ENCODE measurements around the gene TRIM71. TPM values are rescaled to one million over a fixed set of nuclear protein-coding genes. Genes with fewer than 3 reads are reported as not detected.

The TRIM71 gene
- total and polyA plus RNA-seq, 12 donors = 0.07 TPM; not detected in 11

- H3K27ac ChIP-seq = no peak overlapping the region
These were observed 17.2 kb downstream of the TRIM71 start for GRCh38 chr3:32835049-32835371.

GRCh38 chr3:32835961-32836360, 18.2 kb downstream of the TRIM71 start:
- no peak for TF ChIP-seq CTCF (IDR thresholded peaks at IDR 0.05)

More at GRCh38 chr3:32835049-32835371, 17.2 kb downstream of the TRIM71 start:
- DNase-seq = no peak
- Histone ChIP-seq H3K4me1 (no peaks in the 10 kb centered on the region), H3K27me3 (peaks cover 0 to 62% (median 41%) of the 10 kb centered on the region in 7 donors), H3K36me3 (no peaks in the 10 kb centered on the region), H3K4me3 (no peak overlapping the region), H3K9me3 (no peaks in the 10 kb centered on the region)
- ATAC-seq = no peak
- intact Hi-C loops (cut with DNase I) = no loop called here
- no peak for TF ChIP-seq CTCF (IDR thresholded peaks at IDR 0.05)
- WGBS, 2 donors = 96 to 97% methylated on average over 2 of the region's 2 CpGs

GRCh38 chr3:32836601-32837000, 18.8 kb downstream of the TRIM71 start:
- intact Hi-C loops (cut with DNase I) = no loop called here
- 48 to 52% methylated on average over 4 of the region's 4 CpGs for WGBS, 2 donors
- H3K27me3 ChIP-seq = peaks cover 0 to 65% (median 41%) of the 10 kb centered on the region in 7 donors

More at GRCh38 chr3:32835961-32836360, 18.2 kb downstream of the TRIM71 start:
- no peaks in the 10 kb centered on the region for H3K9me3 ChIP-seq
- H3K4me3 ChIP-seq = no peak overlapping the region
- no peak for ATAC-seq
- H3K27me3 ChIP-seq = peaks cover 0 to 67% (median 41%) of the 10 kb centered on the region in 7 donors
- DNase-seq = no peak
- 53 to 59% methylated on average over 4 of the region's 4 CpGs for WGBS, 2 donors
- H3K27ac ChIP-seq = no peak overlapping the region
- intact Hi-C loops (cut with DNase I) = no loop called here
- H3K36me3 ChIP-seq = no peaks in the 10 kb centered on the region
- H3K4me1 ChIP-seq = no peaks in the 10 kb centered on the region

GRCh38 chr3:32837366-32837765, 19.6 kb downstream of the TRIM71 start:
- WGBS, 2 donors = 84 to 89% methylated on average over 11 of the region's 11 CpGs
- no peak for TF ChIP-seq CTCF (IDR thresholded peaks at IDR 0.05)
- ATAC-seq (no peak), DNase-seq (no peak)
- Histone ChIP-seq H3K9me3 (no peaks in the 10 kb centered on the region), H3K27me3 (peaks cover 0 to 57% (median 37%) of the 10 kb centered on the region in 7 donors), H3K4me1 (peaks cover 0 to 7% (median 0%) of the 10 kb centered on the region in 9 donors), H3K4me3 (no peak overlapping the region), H3K27ac (no peak overlapping the region), H3K36me3 (no peaks in the 10 kb centered on the region)
- intact Hi-C loops (cut with DNase I) = no loop called here

More at GRCh38 chr3:32836601-32837000, 18.8 kb downstream of the TRIM71 start:
- DNase-seq = no peak
- TF ChIP-seq CTCF (IDR thresholded peaks at IDR 0.05) = no peak
- no peak overlapping the region for H3K27ac ChIP-seq
- H3K36me3 ChIP-seq = no peaks in the 10 kb centered on the region
- H3K4me1 ChIP-seq = no peaks in the 10 kb centered on the region
- ATAC-seq = no peak
- H3K9me3 ChIP-seq = no peaks in the 10 kb centered on the region
- H3K4me3 ChIP-seq = no peak overlapping the region

Data from heart right ventricle (tissue), 16 donors.